Spinal cord (tissue), 10 donors: ENCODE data around the gene ANKRD33. TPM values are rescaled to one million over a fixed set of nuclear protein-coding genes. Genes with fewer than 3 reads are reported as not detected.

Experiments
- DNase-seq, 6 donors: peaks; one replicate each; pipeline versions ENCODE4 v3.0.0 to v3.0.0-alpha.2; 2013 to 2015; ENCODE audit warnings: low spot score in 6 of 6, low read depth in 4 of 6
- H3K27ac ChIP-seq: one replicate; pipeline ENCODE4 v1.5.1; 2013; ENCODE audit warnings: low read depth, low read length, control low read depth
- H3K27me3 ChIP-seq: one replicate; pipeline ENCODE4 v1.6.1; 2013; ENCODE audit warnings: low read length; ENCODE audit not compliant: control insufficient read depth, insufficient read depth
- H3K36me3 ChIP-seq: one replicate; pipeline ENCODE4 v1.6.1; 2013; ENCODE audit warnings: low read length; ENCODE audit not compliant: control insufficient read depth, insufficient read depth
- H3K4me1 ChIP-seq: one replicate; pipeline ENCODE4 v1.6.1; 2013; ENCODE audit warnings: low read length; ENCODE audit not compliant: control insufficient read depth, insufficient read depth
- H3K4me3 ChIP-seq: one replicate; pipeline ENCODE4 v1.5.1; 2013; ENCODE audit warnings: low read depth, low read length, control low read depth
- H3K9me3 ChIP-seq: one replicate; pipeline ENCODE4 v1.6.1; 2013; ENCODE audit warnings: low read length; ENCODE audit not compliant: control insufficient read depth, insufficient read depth
- WGBS: methylation state at CpG from one replicate; pipeline ENCODE4 v1.1.5; 2013; ENCODE audit warnings: missing lambda C conversion rate; ENCODE audit not compliant: insufficient coverage; 5-methylcytosine and 5-hydroxymethylcytosine counted together
- polyA plus RNA-seq, 2 donors: library from polyadenylated mRNA; unstranded; fragments of 120-200 nt; gene quantifications; one replicate each; pipeline ENCODE4 v1.2.1, GENCODE V29; 2013; ENCODE audit not compliant: insufficient read length in 2 of 2
- total RNA-seq, 2 donors: library from RNA; depleted of rRNA in 1 of 2; stranded (reverse); fragments of 120-200 nt in 1 of 2; fragments of >200 nt in 1 of 2; gene quantifications; one replicate each; pipeline versions ENCODE4 v1.2.3 to v1.2.4, GENCODE V29; 2013 to 2014
- donor health status: healthy.

Gene ANKRD33
- total and polyA plus RNA-seq, 4 donors, result 0.14 to 0.21 (median 0.17) TPM; not detected in 1

DNA sequence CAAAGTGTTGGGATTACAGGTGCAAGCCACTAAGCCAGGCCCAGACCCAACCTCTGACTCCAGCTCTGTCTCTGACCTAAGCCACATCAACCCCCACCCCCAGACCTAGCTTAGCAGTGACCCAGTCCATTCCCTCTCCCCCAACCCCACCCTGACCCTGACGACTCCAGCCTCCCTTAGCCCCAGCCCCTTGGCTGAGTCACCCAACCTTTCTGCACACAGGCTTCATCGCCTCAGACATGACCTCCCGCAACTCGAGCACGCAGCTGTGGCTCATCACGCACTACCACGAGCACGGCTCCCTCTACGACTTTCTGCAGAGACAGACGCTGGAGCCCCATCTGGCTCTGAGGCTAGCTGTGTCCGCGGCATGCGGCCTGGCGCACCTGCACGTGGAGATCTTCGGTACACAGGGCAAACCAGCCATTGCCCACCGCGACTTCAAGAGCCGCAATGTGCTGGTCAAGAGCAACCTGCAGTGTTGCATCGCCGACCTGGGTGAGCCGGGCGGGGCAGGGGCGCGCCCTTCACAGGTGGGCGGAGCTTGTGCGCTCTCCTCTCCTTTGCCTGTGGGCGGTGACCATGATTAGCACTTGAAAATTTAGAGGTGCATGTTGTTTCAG, 27.2 kb downstream of the ANKRD33 start:
- no peak overlapping the region for H3K27ac ChIP-seq
- WGBS, result 70% methylated on average over 20 of the region's 28 CpGs
- H3K9me3 ChIP-seq, result no peaks in the 10 kb centered on the region
- no peaks in the 10 kb centered on the region for H3K27me3 ChIP-seq
- no peak overlapping the region for H3K4me3 ChIP-seq
- DNase-seq, result no peak
- H3K4me1 ChIP-seq, result peaks cover 31% of the 10 kb centered on the region
- H3K36me3 ChIP-seq, result peaks cover 10% of the 10 kb centered on the region

DNA sequence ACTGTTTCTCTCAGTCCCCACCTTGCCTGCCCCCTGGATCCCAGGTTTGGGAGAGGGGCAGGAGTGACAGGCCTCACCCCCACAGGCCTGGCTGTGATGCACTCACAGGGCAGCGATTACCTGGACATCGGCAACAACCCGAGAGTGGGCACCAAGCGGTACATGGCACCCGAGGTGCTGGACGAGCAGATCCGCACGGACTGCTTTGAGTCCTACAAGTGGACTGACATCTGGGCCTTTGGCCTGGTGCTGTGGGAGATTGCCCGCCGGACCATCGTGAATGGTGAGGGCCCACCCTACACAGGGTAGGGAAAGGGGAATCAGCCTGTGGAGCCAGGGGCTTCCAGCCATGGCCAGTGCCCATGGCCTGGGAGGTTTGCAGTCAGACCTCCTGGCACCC, 28.0 kb downstream of the ANKRD33 start:
- no peaks in the 10 kb centered on the region for H3K27me3 ChIP-seq
- no peak for DNase-seq
- H3K4me1 ChIP-seq, result peaks cover 24% of the 10 kb centered on the region
- no peaks in the 10 kb centered on the region for H3K9me3 ChIP-seq
- no peak overlapping the region for H3K4me3 ChIP-seq
- peaks cover 10% of the 10 kb centered on the region for H3K36me3 ChIP-seq
- WGBS, result 98% methylated on average over 11 of the region's 11 CpGs
- H3K27ac ChIP-seq, result no peak overlapping the region

DNA sequence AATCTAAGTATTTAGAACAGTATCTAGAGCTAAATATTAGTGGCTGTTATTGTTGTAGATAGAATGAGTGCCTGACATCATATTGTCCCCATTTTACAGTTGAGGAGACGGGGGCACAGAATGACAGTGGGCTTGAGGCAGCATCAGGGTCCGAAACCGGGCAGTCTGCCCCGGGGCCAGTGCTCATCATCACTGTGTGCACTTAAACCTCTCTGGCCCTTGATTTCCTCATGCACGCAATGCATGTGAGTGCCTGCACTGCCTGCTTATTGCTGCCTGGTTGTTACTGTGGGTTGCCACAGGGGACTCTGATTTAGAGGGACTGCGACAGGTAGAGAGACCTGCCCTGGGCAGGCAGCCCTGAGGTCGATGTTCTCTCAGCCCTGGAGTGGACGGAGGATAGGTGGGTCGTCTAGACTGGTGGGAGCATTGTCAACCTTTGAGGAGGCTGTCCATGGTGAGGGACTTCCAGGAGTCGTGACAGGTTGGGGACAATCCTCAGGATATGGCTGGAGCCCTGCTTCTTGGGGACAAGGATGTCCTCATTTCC, 29.2 kb downstream of the ANKRD33 start:
- DNase-seq, result no peak
- 94% methylated on average over 10 of the region's 10 CpGs for WGBS

DNA sequence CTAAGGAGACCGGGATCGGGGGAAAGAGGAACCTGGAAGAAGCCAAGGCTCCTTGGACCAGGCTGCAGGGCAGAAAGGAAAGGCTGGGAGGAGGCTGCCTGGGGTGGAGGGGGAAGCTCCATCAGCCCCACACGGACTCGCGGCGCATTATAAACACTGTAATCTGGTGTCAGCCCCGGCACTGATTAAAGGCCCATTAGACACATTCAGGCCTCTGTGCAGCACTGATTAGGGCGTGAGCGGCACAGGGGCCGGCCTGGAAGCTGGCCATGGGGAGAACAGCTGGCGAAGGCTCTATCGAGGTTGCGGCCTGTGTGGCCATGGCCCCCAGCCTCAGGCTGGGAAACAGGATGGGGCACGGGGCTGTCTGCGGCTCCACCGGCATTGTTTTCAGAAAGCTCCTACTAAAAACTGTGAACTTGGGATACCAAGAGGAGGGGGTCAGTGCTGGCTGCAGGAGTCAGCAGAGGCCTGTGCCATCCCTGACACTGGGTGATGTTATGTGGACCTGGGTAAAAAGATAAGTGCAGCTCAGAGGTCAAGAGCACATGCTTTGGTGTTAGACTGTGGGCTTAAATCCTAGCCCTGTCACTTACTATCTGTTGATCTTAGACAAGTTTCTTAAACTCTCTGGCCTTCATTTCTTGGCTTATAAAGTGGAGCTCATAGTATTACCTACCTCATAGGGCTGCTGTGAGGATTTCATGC, 30.0 kb downstream of the ANKRD33 start:
- H3K4me1 ChIP-seq, result peaks cover 30% of the 10 kb centered on the region
- no peaks in the 10 kb centered on the region for H3K9me3 ChIP-seq
- no peak overlapping the region for H3K4me3 ChIP-seq
- no peak overlapping the region for H3K27ac ChIP-seq
- DNase-seq, result peak in 1 of 6 donors; percentile 24
- 31% methylated on average over 16 of the region's 16 CpGs for WGBS
- H3K36me3 ChIP-seq, result peaks cover 10% of the 10 kb centered on the region
- H3K27me3 ChIP-seq, result peaks cover under 1% of the 10 kb centered on the region

More for the DNA sequence above, 29.2 kb downstream of the ANKRD33 start:
- Histone ChIP-seq H3K4me3 (no peak overlapping the region), H3K9me3 (no peaks in the 10 kb centered on the region), H3K27ac (no peak overlapping the region), H3K27me3 (no peaks in the 10 kb centered on the region), H3K36me3 (peaks cover 10% of the 10 kb centered on the region), H3K4me1 (peaks cover 27% of the 10 kb centered on the region)

DNA sequence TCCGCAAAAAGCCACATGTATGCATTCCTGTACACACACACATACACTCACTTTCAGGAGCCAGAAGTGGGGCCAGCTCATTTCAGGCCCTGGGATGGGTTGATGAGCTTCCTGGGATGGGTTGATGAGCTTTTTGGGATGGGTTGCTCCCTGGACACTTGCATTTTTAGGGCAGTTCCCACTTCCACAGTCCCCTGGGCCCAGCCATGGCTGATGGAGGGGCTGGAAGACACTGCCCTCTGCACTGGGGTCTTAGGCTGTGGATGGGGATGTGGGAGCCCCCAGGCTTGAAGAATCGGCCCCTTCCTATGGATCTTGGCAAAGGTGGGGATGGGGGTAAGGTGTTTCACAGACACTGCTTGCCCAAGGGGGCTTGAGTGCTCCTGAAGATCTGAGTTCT, 32.1 kb downstream of the ANKRD33 start:
- no CpG with 5 or more reads among the region's 2 CpGs for WGBS
- H3K4me1 ChIP-seq, result peaks cover 31% of the 10 kb centered on the region
- DNase-seq, result no peak
- peaks cover 9% of the 10 kb centered on the region for H3K36me3 ChIP-seq
- peaks cover 2% of the 10 kb centered on the region for H3K27me3 ChIP-seq
- no peak overlapping the region for H3K27ac ChIP-seq
- H3K4me3 ChIP-seq, result no peak overlapping the region
- no peaks in the 10 kb centered on the region for H3K9me3 ChIP-seq

DNA sequence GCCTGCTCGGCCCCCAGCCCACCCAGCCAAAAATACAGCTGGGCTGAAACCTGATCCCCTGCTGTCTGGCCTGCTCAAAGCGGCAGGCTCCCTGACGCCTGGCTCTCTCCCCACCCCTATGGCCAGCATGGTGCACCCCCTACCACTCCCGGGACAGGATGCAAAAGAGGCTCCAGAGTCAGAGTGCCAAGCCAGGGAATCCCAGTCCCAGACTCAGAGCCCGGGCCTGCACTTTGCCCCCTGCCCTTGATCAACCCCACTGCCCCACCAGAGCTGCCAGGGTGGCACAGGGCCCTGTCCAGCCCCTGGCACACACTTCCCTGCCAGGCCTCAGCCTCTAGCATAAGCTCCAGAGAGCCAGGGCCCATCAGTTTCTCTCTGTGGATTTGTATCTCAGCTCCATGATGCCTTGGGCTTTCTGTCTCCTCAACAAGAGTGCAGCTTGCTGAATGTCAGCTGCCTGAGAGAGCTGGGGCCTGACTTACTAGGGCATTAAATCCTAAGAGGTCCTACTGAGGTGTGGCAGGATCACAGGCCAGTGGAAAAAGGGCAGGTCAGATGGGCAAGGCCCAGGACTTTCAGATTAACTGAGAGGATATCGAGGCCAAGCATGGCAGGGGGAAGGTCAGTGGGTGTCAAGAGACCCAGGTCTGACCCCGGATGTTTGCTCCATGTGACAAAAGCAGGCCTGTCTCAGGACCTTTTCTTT, 33.3 kb downstream of the ANKRD33 start:
- DNase-seq, result peak in 1 of 6 donors; percentile 23
- H3K4me3 ChIP-seq, result no peak overlapping the region
- H3K27me3 ChIP-seq, result peaks cover 2% of the 10 kb centered on the region
- H3K9me3 ChIP-seq, result no peaks in the 10 kb centered on the region
- no peak overlapping the region for H3K27ac ChIP-seq
- 53% methylated on average over 6 of the region's 7 CpGs for WGBS
- H3K4me1 ChIP-seq, result peaks cover 31% of the 10 kb centered on the region
- no peaks in the 10 kb centered on the region for H3K36me3 ChIP-seq

DNA sequence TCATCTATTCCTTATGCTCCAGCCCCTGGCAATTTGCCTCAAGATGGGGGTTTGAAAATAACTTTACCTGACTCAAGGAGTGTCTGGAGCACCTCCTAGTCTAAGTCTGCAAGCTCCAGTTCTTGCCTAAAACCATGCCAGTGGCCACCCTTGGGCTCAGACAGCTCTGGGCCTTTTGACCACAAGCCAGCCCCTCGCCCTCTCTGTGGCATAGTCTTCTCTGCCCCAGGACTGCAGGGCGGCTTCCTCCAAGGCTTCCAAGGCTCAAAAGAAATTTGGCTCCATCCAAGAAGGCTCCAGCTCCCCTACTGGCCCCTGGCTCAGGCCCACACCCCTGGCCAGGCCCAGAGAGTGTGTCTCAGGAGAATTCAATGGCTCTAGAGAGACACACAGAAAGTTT, 34.2 kb downstream of the ANKRD33 start:
- peaks cover 31% of the 10 kb centered on the region for H3K4me1 ChIP-seq
- H3K36me3 ChIP-seq, result no peaks in the 10 kb centered on the region
- H3K4me3 ChIP-seq, result no peak overlapping the region
- no peak for DNase-seq
- 87% methylated on average over 2 of the region's 2 CpGs for WGBS
- H3K27me3 ChIP-seq, result peaks cover 2% of the 10 kb centered on the region
- no peaks in the 10 kb centered on the region for H3K9me3 ChIP-seq
- no peak overlapping the region for H3K27ac ChIP-seq

DNA sequence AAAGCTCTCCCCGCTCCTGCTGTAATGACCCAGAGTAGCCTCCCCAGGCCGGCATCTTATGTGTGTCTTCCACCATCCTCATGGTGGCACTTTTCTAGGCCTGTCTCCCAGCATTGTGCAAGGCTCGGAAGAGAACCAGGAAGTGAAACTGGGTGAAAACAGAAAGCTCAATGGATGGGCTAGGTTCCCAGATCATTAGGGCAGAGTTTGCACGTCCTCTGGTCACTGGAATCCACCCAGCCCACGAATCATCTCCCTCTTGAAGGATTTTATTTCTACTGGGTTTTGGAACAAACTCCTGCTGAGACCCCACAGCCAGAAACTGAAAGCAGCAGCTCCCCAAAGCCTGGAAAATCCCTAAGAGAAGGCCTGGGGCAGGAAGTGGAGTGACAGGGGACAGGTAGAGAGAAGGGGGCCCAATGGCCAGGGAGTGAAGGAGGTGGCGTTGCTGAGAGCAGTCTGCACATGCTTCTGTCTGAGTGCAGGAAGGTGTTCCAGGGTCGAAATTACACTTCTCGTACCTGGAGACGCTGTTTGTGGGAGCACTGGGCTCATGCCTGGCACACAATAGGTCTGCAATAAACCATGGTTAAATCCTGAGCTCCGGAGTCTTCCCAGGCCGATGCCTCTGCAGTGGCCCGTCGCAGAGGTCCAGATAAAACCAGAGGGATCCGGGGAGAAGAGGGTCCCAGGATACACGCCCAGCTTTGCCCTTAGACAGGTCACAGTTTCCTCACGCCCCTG, 35.0 kb downstream of the ANKRD33 start:
- Histone ChIP-seq H3K4me1 (peaks cover 27% of the 10 kb centered on the region), H3K27me3 (peaks cover 2% of the 10 kb centered on the region), H3K9me3 (no peaks in the 10 kb centered on the region), H3K36me3 (no peaks in the 10 kb centered on the region), H3K27ac (no peak overlapping the region), H3K4me3 (no peak overlapping the region)
- DNase-seq, result peak in 1 of 6 donors; percentile 29
- WGBS, result 60% methylated on average over 13 of the region's 16 CpGs
